GM18498 (cell line): ENCODE data around the gene SHC4.
"Not testable (repeated sequence)": the region's sequence is repeated elsewhere in the genome, so short reads cannot be mapped to it uniquely, and the experiment has no call there.

Experiments
- ATAC-seq: cut with Tn5 transposase; IDR thresholded peaks from one replicate; pipeline ENCODE4 v1.9.1; 2021; ENCODE audit warnings: mild to moderate bottlenecking, moderate library complexity; ENCODE audit not compliant: unreplicated experiment

The SHC4 gene

GRCh38 chr15:48963524-48964113, at the start of gene SHC4:
SHC4 (minus strand) TSS chr15:48963919; CDS start chr15:48963015, 904 bp downstream.
- no peak for ATAC-seq

GRCh38 chr15:48999314-48999713, 35.6 kb upstream of the SHC4 start:
- no peak for ATAC-seq

- no peak for ATAC-seq
Measured at GRCh38 chr15:48996276-48996675, 32.6 kb upstream of the SHC4 start.

- ATAC-seq, result no peak
Measured at GRCh38 chr15:48993380-48993779, 29.7 kb upstream of the SHC4 start.

GRCh38 chr15:48992545-48992944, 28.8 kb upstream of the SHC4 start:
- peak; percentile 83 for ATAC-seq

- ATAC-seq, result peak; percentile 12
Measured at GRCh38 chr15:48992096-48992495, 28.4 kb upstream of the SHC4 start.

GRCh38 chr15:48989170-48989569, 25.5 kb upstream of the SHC4 start:
- ATAC-seq, result no peak

- no peak for ATAC-seq
Measured at GRCh38 chr15:48987142-48987541, 23.4 kb upstream of the SHC4 start.

- no peak for ATAC-seq
Measured at GRCh38 chr15:48986240-48986639, 22.5 kb upstream of the SHC4 start.

- no peak for ATAC-seq
Measured at GRCh38 chr15:48985516-48985915, 21.8 kb upstream of the SHC4 start.

GRCh38 chr15:48984811-48985352, 21.2 kb upstream of the SHC4 start:
- no peak for ATAC-seq

GRCh38 chr15:48984021-48984710, 20.4 kb upstream of the SHC4 start:
- ATAC-seq, result no peak

- no peak for ATAC-seq
Measured at GRCh38 chr15:48983300-48983699, 19.6 kb upstream of the SHC4 start.

- no peak for ATAC-seq
Measured at GRCh38 chr15:48981941-48982340, 18.2 kb upstream of the SHC4 start.

- ATAC-seq, result no peak
Measured at GRCh38 chr15:48978638-48979037, 14.9 kb upstream of the SHC4 start.

- no peak for ATAC-seq
Measured at GRCh38 chr15:48976444-48977088, 12.8 kb upstream of the SHC4 start.

- peak; percentile 97 for ATAC-seq
Measured at GRCh38 chr15:48975472-48976419, 12.0 kb upstream of the SHC4 start.

- no peak for ATAC-seq
Measured at GRCh38 chr15:48974882-48975281, 11.2 kb upstream of the SHC4 start.

- no peak for ATAC-seq
Measured at GRCh38 chr15:48972750-48973503, 9.2 kb upstream of the SHC4 start.

- not testable (repeated sequence) for ATAC-seq
Measured at GRCh38 chr15:48970926-48971325, 7.2 kb upstream of the SHC4 start.
